ENCODE data around the gene PRCD. TPM values are rescaled to one million over a fixed set of nuclear protein-coding genes. Genes with fewer than 3 reads are reported as not detected.
A peak's percentile ranks its signal among the peaks of the same experiment; 100 is the strongest.
"Not testable (repeated sequence)": the region's sequence is repeated elsewhere in the genome, so short reads cannot be mapped to it uniquely, and the experiment has no call there.

Gene PRCD
- polyA plus RNA-seq, 5 donors, result 6.2 to 10.6 (median 9.2) TPM

DNA sequence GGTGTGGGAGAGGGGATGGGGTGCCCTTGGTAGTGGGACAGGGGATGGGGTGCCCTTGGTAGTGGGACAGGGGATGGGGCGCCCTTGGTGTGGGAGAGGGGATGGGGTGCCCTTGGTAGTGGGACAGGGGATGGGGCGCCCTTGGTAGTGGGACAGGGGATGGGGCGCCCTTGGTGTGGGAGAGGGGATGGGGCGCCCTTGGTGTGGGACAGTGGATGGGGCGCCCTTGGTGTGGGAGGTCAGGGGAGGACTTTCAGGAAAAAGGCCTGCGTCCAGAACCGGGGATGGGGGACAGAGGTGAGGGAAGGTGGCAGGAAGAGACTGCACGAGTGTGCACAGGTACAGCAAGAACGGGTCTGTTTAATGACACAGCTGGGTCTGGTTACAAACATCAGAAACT is 12.8 kb upstream of the PRCD start:
- not testable (repeated sequence) for DNase-seq

DNA sequence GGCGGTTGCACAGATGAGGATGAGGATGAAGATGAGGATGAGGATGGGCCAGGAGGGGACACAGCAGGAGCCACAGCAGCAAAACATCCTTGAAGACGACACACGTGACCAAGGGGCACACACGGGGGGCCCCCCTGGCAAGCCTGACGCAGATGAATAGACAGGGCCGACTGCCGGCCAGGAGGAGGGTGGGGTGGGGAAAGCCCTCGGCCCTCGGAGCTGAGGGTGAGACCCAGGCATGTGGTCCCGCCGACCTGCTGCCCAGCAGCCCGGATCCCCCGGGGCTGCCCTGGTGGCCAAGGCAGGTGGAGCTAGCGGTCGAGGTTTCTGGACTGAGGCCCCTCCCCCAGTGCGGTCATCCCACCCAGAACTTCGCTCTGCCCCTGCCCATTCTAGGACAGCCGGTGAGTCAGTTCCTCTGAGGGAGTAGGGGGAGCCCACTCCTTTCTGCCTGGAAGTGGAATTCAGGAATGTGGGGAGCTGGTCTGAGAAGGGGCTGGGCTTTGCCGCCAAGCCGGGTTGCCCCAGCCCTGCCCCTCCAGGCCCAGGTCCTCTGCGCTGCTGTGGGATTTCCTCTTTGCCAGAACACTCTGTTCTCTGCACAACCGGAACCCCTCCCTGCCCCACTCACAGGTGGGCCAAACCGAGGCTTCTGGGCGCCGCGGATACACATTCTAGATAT is 12.3 kb upstream of the PRCD start:
- no peak for DNase-seq

DNA sequence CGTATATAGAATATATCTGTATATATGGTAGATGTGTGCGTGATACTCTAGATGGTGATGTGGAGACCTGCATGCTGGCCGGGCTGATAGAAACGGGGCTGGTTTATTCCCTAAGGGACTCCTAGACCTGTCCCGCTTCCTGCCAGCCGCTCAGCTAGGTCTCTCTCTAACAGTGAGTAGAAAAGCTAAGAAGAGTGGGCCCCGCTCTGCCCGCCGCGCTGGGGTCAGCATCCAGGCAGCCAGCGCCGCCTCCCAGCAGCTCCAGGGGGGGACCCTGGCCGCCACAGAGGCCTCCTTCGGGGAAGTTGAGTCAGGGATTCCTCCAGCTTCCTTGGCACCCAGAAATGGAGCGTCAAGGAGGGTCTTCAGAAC is 11.7 kb upstream of the PRCD start:
- DNase-seq, result no peak

GRCh38 chr17:76528528-76529223 is 11.2 kb upstream of the PRCD start:
- DNase-seq, result no peak

- peak; percentile 98 for DNase-seq
Measured at GRCh38 chr17:76529224-76530094, 10.4 kb upstream of the PRCD start.

DNA sequence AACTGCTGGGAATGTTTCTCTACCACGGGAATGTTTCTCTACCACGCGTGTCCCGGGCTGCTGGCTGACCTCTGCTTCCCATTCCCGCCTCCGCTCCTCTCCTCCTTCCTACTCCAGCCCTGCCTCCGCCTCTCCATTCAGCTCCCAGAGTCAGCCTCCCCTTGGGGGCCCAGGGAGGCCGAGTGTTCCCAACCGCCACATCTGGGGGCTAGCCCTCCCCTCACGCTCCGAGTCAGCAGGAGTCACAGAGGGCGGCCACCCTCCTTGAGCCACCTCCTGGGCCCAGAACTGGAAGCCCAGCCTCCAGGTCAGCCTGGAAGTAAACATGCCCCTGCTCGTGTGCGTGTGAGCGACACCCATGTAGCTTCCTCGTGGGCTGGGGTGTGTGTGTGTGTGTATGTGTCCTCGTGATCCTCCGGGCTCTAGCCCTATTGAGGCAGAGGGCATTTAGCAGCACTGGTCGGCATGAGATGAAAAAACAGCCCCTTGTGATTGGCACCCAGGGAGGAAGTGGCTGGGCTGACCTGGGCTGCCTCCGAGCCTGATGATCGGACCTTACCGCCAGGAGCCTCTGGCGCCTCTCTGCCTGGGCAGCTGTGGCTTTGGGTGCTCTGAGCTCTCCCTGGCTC is 9.6 kb upstream of the PRCD start:
- DNase-seq, result no peak

DNA sequence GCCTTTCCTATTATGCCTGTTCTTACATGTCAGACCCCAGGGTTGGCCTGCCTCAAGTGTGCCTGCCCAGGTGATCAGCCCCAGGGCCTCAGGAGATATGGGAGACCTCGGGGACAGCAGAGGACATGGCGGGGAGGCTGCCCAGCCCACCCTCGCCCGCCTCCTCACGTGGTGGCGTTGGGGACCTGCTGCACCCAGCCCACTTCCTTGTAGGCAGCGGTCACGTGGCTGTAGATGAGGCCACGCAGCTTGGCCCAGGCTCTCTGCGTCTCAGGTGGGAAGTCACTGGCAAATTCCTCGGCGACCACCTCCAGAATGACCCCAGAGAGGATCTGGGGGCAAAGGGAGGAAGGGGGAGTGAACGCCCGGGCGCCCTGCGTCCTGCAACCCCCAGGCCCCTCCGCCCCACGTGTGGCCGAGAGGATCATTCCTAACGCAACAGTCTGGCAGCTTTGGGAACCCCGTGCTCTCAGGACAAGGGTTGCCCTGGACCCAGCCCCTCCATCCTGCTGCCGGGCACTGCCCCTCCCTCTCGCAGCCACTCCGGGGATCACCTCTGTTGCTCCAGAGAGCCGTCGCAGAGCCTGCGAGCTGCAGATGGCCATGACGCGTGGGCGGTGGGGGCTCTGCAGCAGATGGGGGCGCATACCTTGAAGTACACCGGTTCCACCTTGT is 8.9 kb upstream of the PRCD start:
- DNase-seq, result no peak

- DNase-seq, result no peak
Measured at GRCh38 chr17:76531486-76532038, 8.3 kb upstream of the PRCD start.

DNA sequence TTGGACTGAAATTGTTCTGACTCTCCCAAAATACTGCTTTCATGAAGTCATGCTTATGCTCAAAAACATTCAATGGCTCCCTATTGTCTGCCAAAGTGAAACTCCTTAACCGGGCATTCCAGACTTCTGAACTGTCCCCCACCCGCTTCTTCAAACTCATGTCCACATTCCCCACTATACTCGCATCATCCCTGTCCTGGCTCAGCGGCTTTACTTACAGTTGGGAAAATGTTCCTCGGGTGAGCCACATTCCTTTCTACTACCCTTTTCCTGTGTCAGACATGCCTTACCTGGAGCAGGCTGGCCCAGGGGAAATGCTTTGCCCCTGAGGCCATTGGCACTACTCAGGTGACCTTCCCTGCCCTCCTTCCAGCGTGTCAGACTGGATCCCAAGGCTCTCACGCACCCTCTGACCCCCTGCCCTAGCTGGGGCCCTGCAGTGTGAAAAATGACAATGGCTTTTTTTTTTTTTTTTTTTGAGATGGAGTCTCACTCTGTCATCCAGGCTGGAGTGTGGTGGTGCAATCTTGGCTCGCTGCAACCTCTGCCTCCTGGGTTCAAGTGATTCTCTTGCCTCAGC is 7.7 kb upstream of the PRCD start:
- no peak for DNase-seq

DNA sequence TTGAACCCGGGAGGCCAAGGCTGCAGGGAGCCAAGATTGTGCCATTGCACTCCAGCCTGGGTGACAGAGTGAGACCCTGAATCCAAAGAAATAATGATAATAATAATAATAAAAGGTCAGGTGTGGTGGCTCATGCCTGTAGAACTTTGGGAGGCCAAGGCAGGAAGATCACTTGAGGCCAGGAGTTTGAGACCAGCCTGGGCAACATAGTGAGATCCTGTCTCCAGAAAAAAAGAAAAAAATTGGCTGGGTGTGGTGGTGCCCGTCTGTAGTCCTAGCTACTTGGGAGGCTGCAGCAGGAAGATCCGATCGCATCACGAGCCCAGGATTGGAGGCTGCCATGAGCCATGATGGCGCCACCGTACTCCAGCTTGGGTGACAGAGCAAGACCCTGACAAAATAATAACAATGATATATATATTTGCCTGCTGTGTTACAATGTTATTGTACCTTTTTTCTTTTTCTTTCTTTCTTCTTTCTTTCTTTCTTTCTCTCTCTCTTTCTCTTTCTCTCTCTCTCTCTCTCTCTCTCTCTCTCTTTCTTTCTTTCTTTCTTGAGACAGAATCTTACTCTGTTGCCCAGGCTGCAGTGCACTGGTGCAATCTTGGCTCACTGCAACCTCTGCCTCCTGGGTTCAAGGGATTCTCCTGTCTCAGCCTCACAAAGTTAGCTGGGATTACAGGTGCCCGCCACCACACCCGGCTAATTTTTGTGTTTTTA is 6.0 kb upstream of the PRCD start:
- not testable (repeated sequence) for DNase-seq

DNA sequence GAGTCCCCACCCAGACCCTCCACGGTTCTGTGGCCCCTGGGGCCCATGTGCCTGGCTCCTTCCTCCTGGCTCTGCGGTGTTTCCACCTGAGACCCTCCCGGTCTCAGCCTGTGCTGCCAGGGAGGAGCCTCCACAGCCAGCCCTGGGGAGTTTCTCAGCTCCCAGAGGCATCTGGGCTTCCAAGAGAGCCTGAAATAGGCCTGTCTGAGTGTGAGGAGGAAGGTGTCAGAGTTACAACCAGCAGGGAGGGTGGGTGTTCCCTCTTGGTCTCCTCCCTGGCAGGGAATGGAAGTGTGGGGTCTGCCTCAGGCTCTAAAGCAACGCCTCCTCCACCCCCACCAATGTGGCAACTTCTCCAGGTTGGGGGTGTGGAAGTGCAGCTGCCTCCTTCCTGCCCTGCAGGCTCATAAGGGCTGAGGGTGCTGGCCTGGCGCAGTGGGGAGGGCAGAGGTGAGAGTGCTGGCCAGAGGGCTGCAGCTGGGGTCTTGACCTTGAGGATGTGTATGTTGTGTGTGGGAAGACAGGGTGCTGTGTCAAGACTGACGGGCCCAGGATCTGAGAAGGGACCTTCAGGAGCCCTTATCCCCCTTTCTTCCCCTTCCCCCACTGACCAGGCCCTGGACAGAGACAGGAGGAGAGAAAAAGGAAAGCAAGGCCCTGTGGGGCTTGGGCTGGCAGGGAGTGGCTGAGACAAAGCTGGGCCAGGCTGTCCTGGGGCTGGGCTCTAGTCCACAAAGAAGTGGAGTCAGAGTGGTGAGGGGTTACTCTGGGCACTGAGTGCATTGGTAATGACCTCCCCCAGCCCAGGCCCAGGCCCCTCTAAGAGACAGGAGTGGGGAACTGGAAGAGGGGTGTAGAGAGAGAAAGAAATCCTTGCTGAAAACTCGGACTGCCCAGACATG is 4.8 kb upstream of the PRCD start:
- DNase-seq, result no peak

- no peak for DNase-seq
Measured at GRCh38 chr17:76535788-76536510, 3.9 kb upstream of the PRCD start.

DNA sequence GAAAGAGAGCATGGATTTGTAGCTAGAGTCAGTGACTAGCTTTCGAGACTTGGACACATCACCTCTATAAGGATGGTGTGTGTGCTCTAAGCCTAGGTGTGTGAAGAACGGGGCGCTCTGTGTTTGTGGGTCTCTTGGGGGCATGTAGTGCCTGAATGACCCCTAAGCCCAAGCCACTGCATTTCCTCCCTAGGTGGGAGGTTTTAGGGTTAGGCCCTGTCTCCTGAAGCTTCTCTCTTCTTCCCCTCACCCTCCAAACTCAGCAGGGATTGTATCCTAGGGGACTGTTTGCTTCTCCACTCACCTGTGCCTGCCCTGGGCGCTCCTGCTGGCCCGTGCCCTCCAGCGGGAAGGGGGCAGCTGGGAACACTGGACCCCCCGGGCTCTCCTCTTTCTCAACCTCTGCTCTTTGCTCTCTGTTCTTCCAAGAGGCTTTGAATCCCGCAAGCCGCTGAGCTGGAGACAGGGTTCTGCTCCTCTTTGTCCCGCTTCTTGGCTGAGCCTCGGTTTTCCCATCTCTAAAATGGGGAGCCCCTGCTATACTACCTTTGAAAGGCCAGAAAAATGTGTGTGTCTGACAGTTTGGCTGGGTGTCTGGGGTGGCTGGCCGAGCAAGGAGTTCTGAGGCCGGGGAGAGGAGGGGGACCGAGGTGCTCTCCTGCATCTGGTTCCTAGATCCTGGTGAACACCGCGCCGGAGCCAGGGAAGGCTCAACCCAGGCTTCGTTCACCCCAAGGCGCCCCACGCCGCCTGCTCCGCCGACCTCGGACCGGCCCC is 3.1 kb upstream of the PRCD start:
- no peak for DNase-seq

GRCh38 chr17:76537288-76537577 is 2.6 kb upstream of the PRCD start:
- DNase-seq, result no peak

- DNase-seq, result no peak
Measured at GRCh38 chr17:76537578-76538280, 2.1 kb upstream of the PRCD start, which contains the start of gene CYGB. Gene CYGB, minus strand, starts transcription at chr17:76537709. Its CDS starts 167 bp downstream, at chr17:76537542.

DNA sequence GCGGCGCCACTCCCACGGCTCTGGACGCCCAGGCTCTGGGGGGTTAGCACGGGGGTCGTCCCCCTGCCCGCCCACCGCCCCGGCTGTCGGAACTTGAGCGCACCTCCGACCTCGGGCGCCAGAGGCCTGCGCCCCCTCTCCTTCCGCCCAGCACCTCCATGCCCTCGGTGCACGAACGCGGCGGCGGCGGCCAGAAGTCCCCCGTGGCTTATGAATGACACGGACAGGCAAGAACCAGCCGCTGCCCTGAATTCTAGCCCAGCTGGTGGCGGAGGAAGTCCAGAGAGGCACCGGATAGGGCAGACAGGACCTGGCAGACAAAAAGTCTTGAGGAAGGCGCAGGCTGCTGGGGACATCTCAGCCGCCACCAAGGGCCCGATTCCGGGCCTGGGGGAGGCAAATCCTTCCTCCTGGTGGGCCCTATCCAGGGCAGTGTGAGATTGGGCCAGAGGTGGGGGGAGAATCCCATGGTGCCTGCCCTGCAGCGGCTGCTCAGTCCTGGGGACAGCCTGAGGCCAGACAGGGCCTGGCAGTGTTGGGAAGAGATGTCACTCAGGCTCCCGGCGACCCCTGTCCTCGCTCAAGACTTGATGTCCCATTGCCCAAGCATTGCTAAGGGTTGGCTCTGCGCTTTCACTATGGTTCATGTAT is 1.4 kb upstream of the PRCD start:
- no peak for DNase-seq

All from right lung (tissue), 5 donors.